SHP77 (cell line): ENCODE results near the gene GLDN.
A peak's percentile ranks its signal among the peaks of the same experiment; 100 is the strongest.

Experiments
- DNase-seq, 2 experiments: peaks; one replicate each; lab custom pipeline; 2025; lab: John Stamatoyannopoulos, UW

GLDN gene

GRCh38 chr15:51356983-51357382 lies 15.5 kb downstream of the GLDN start:
- DNase-seq: no peak

GRCh38 chr15:51359981-51360380 lies 18.5 kb downstream of the GLDN start:
- no peak for DNase-seq

GRCh38 chr15:51363383-51363782 lies 21.9 kb downstream of the GLDN start:
- no peak for DNase-seq

GRCh38 chr15:51365417-51365816 lies 24.0 kb downstream of the GLDN start:
- DNase-seq: no peak

- DNase-seq: no peak
Measured at GRCh38 chr15:51366071-51366470, 24.6 kb downstream of the GLDN start.

- DNase-seq: peak; percentile 15 to 57
Measured at GRCh38 chr15:51366920-51367319, 25.5 kb downstream of the GLDN start.

GRCh38 chr15:51367322-51367976 lies 26.0 kb downstream of the GLDN start:
- DNase-seq: peak; percentile 20 to 37

GRCh38 chr15:51368307-51368706 lies 26.9 kb downstream of the GLDN start:
- no peak for DNase-seq

GRCh38 chr15:51368751-51369450 lies 27.4 kb downstream of the GLDN start:
- DNase-seq: no peak

GRCh38 chr15:51369451-51369761 lies 28.0 kb downstream of the GLDN start:
- DNase-seq: no peak

GRCh38 chr15:51371266-51371665 lies 29.8 kb downstream of the GLDN start:
- no peak for DNase-seq

- DNase-seq: no peak
Measured at GRCh38 chr15:51374131-51374530, 32.7 kb downstream of the GLDN start.

- no peak for DNase-seq
Measured at GRCh38 chr15:51375966-51376640, 34.6 kb downstream of the GLDN start.

GRCh38 chr15:51377038-51377786 lies 35.8 kb downstream of the GLDN start:
- DNase-seq: no peak

- no peak for DNase-seq
Measured at GRCh38 chr15:51378406-51378805, 37.0 kb downstream of the GLDN start.

GRCh38 chr15:51379390-51379789 lies 37.9 kb downstream of the GLDN start:
- no peak for DNase-seq

GRCh38 chr15:51380999-51381806 lies 39.7 kb downstream of the GLDN start:
- peak; percentile 66 to 83 for DNase-seq

GRCh38 chr15:51382787-51383186 lies 41.3 kb downstream of the GLDN start:
- DNase-seq: peak; percentile 7 to 46

- DNase-seq: no peak
Measured at GRCh38 chr15:51386029-51386428, 44.6 kb downstream of the GLDN start.

GRCh38 chr15:51386486-51386885 lies 45.0 kb downstream of the GLDN start:
- DNase-seq: no peak

GRCh38 chr15:51386960-51387698 lies 45.7 kb downstream of the GLDN start:
- no peak for DNase-seq
